HCT116 (cell line): ENCODE results near the gene PHF13. TPM values are rescaled to one million over a fixed set of nuclear protein-coding genes. Genes with fewer than 3 reads are reported as not detected.

Experiments used
- ATAC-seq: fragments of 200-7000 bp; cut with Tn5 transposase; 2 replicates; pipeline ENCODE4 v1.9.1; 2020; ENCODE audit warnings: mild to moderate bottlenecking, moderate library complexity
- BruUV-seq: library from RNA; stranded (reverse); fragments of 400-500 nt; replicated peaks from 2 replicates; lab custom pipeline; 2021; lab: Mats Ljungman, UMichigan
- CTCF ChIA-PET: fragments of 300-600 bp; sonication (Branson Sonifier 250); formaldehyde crosslinking; loops from one replicate; lab custom pipeline; 2021; ENCODE audit warnings: antibody characterized with exemption; lab: Charles Lee
- POLR2A ChIA-PET: fragments of 300-600, 350-600 bp; sonication (Branson Sonifier 250); formaldehyde crosslinking; loops from one replicate; lab custom pipeline; 2021; ENCODE audit warnings: antibody characterized with exemption; lab: Charles Lee
- RAD21 ChIA-PET, 2 experiments: fragments of 300-600 bp; sonication (Branson Sonifier 250); formaldehyde crosslinking; loops; one replicate each; lab custom pipeline; 2023; ENCODE audit warnings: low total read pairs in 2 of 2; ENCODE audit not compliant: uncharacterized antibody in 2 of 2, unreplicated experiment in 2 of 2, low non-redundant PET in 1 of 2; lab: Charles Lee
- DNase-seq: peaks from one replicate; pipeline ENCODE4 v3.0.0-alpha.2; 2010; ENCODE audit warnings: low read depth, low spot score
- H2AFZ ChIP-seq: fragments of 200-600 bp; shearing (Covaris generic), sonication (generic); 2 replicates; pipeline ENCODE4 v1.6.1; 2017; ENCODE audit warnings: low read depth, mixed run types, mixed read lengths, antibody characterized with exemption, low read length; ENCODE audit not compliant: poor library complexity, severe bottlenecking
- H3K27ac ChIP-seq: 2 replicates; pipeline ENCODE4 v1.5.1; 2012; ENCODE audit warnings: low read depth, low read length
- H3K27me3 ChIP-seq: fragments of 200-600 bp; sonication (generic); 2 replicates; pipeline ENCODE4 v1.6.1; 2016; ENCODE audit warnings: mixed run types, low read length, mixed read lengths; ENCODE audit not compliant: insufficient read depth
- H3K36me3 ChIP-seq, 2 experiments: fragments of 200-500 bp in 1 of 2; fragments of 200-600 bp in 1 of 2; sonication (Bioruptor generic) in 1 of 2; sonication (generic) in 1 of 2; 2 replicates each; pipeline versions ENCODE4 v1.5.1 to v1.6.1; 2014 to 2016; ENCODE audit warnings: low read length in 2 of 2, inconsistent platforms in 1 of 2, mixed read lengths in 1 of 2, mixed run types in 1 of 2; ENCODE audit not compliant: insufficient read depth in 2 of 2, control insufficient read depth in 1 of 2
- H3K4me1 ChIP-seq, 2 experiments: fragments of 200-600 bp in 1 of 2; sonication (generic) in 1 of 2; 2 replicates each; pipeline versions ENCODE4 v1.5.1 to v1.6.1; 2012 to 2017; ENCODE audit warnings: low read length in 2 of 2, inconsistent platforms in 1 of 2, mild to moderate bottlenecking in 1 of 2, mixed read lengths in 1 of 2, mixed run types in 1 of 2, moderate library complexity in 1 of 2; ENCODE audit not compliant: insufficient read depth in 2 of 2, control insufficient read depth in 1 of 2
- H3K4me2 ChIP-seq: fragments of 200-600 bp; sonication (generic); 2 replicates; pipeline ENCODE4 v1.6.1; 2017; ENCODE audit warnings: mixed run types, low read length, mixed read lengths
- H3K4me3 ChIP-seq, 2 experiments: fragments of 200-600 bp in 1 of 2; sonication (generic) in 1 of 2; replicated peaks in 1 of 2; 2 replicates each; pipeline ENCODE4 v1.5.1; 2011 to 2016; ENCODE audit warnings: low read length in 2 of 2, control low read depth in 1 of 2, low read depth in 1 of 2, mild to moderate bottlenecking in 1 of 2, mixed read lengths in 1 of 2, mixed run types in 1 of 2
- H3K79me2 ChIP-seq: fragments of 200-600 bp; sonication (generic); 2 replicates; pipeline ENCODE4 v1.6.1; 2017; ENCODE audit warnings: mild to moderate bottlenecking, mixed run types, low read length, moderate library complexity, mixed read lengths; ENCODE audit not compliant: insufficient read depth
- H3K9ac ChIP-seq: fragments of 200-600 bp; sonication (generic); 2 replicates; pipeline ENCODE4 v1.6.1; 2016; ENCODE audit warnings: low read length, mixed read lengths
- H3K9me2 ChIP-seq: fragments of 200-600 bp; sonication (generic), shearing (Covaris generic); 2 replicates; pipeline ENCODE4 v1.6.1; 2017; ENCODE audit warnings: mixed run types, mild to moderate bottlenecking, moderate library complexity; ENCODE audit not compliant: insufficient read depth
- H3K9me3 ChIP-seq, 2 experiments: fragments of 200-500 bp in 1 of 2; fragments of 200-600 bp in 1 of 2; sonication (Bioruptor generic) in 1 of 2; sonication (generic) in 1 of 2; 2 replicates each; pipeline ENCODE4 v1.6.1; 2014 to 2017; ENCODE audit warnings: low read length in 2 of 2, mixed read lengths in 2 of 2, inconsistent platforms in 1 of 2, low read depth in 1 of 2, mild to moderate bottlenecking in 1 of 2, mixed run types in 1 of 2, moderate library complexity in 1 of 2; ENCODE audit not compliant: control insufficient read depth in 1 of 2, insufficient read depth in 1 of 2
- H4K20me1 ChIP-seq: fragments of 200-600 bp; sonication (generic), shearing (Covaris generic); 2 replicates; pipeline ENCODE4 v1.6.1; 2017; ENCODE audit warnings: mixed run types, mild to moderate bottlenecking, moderate library complexity; ENCODE audit not compliant: insufficient read depth
- CBX3 ChIP-seq: IDR thresholded peaks from 2 replicates; pipeline ENCODE4 v1.6.1; 2012; ENCODE audit warnings: low read depth
- CEBPB ChIP-seq: IDR thresholded peaks from 2 replicates; pipeline ENCODE4 v1.6.1; 2012; ENCODE audit warnings: low read depth
- ELF1 ChIP-seq: IDR thresholded peaks from 2 replicates; pipeline ENCODE4 v1.6.1; 2012; ENCODE audit warnings: low read depth, borderline replicate concordance
- EZH2phosphoT487 ChIP-seq: fragments of 200-600 bp; IDR thresholded peaks from 2 replicates; pipeline ENCODE4 v1.6.1; 2018; ENCODE audit warnings: antibody characterized with exemption, borderline replicate concordance
- FOSL1 ChIP-seq: IDR thresholded peaks from 2 replicates; pipeline ENCODE4 v1.6.1; 2012; ENCODE audit warnings: low read depth
- POLR2A ChIP-seq: IDR thresholded peaks from 2 replicates; pipeline ENCODE4 v1.7.0; 2011; ENCODE audit warnings: borderline replicate concordance; ENCODE audit not compliant: insufficient read depth, insufficient read length; ENCODE audit errors: extremely low read depth
- RAD21 ChIP-seq: IDR thresholded peaks from 2 replicates; pipeline ENCODE4 v1.6.1; 2012; ENCODE audit warnings: low read depth, mild to moderate bottlenecking
- SRF ChIP-seq: IDR thresholded peaks from 2 replicates; pipeline ENCODE4 v1.6.1; 2012; ENCODE audit warnings: low read depth
- ZNF274 ChIP-seq: fragments of 200-500 bp; sonication (Bioruptor generic); IDR thresholded peaks from 2 replicates; pipeline ENCODE4 v1.6.1; 2014; ENCODE audit warnings: mild to moderate bottlenecking, low read depth, low read length, inconsistent platforms
- intact Hi-C: fragments of 100-400 bp; cut with micrococcal nuclease; formaldehyde crosslinking; loops from 2 replicates; pipeline ENCODE4 v1.10.0; 2022
- total RNA-seq: library from RNA; stranded (reverse); gene quantifications from one replicate; pipeline ENCODE4 v1.2.1, GENCODE V29; 2021; ENCODE audit not compliant: unreplicated experiment
- TF ChIP-seq, protein P1 (sequence below), 3 experiments: fragments of 200-600 bp in 1 of 3; sonication (generic) in 1 of 3; IDR thresholded peaks in 2 of 3; conservative IDR thresholded peaks in 1 of 3; 2 replicates each; pipeline ENCODE4 v1.5.1; 2012 to 2017; ENCODE audit warnings: low read depth in 2 of 3, low read length in 2 of 3, antibody characterized with exemption in 1 of 3, borderline replicate concordance in 1 of 3, control low read depth in 1 of 3, mild to moderate bottlenecking in 1 of 3, mixed read lengths in 1 of 3, mixed run types in 1 of 3, moderate library complexity in 1 of 3; ENCODE audit not compliant: insufficient read depth in 1 of 3
- TF ChIP-seq, protein P2 (sequence below): IDR thresholded peaks from 2 replicates; pipeline ENCODE4 v1.6.1; 2012; ENCODE audit warnings: low read depth

The PHF13 gene
- total RNA-seq, 1 experiment from 2014 or later = 25.8 TPM

GRCh38 chr1:6632588-6633514, 19.3 kb downstream of the PHF13 start (continued):
- TF ChIP-seq, protein P1, sequence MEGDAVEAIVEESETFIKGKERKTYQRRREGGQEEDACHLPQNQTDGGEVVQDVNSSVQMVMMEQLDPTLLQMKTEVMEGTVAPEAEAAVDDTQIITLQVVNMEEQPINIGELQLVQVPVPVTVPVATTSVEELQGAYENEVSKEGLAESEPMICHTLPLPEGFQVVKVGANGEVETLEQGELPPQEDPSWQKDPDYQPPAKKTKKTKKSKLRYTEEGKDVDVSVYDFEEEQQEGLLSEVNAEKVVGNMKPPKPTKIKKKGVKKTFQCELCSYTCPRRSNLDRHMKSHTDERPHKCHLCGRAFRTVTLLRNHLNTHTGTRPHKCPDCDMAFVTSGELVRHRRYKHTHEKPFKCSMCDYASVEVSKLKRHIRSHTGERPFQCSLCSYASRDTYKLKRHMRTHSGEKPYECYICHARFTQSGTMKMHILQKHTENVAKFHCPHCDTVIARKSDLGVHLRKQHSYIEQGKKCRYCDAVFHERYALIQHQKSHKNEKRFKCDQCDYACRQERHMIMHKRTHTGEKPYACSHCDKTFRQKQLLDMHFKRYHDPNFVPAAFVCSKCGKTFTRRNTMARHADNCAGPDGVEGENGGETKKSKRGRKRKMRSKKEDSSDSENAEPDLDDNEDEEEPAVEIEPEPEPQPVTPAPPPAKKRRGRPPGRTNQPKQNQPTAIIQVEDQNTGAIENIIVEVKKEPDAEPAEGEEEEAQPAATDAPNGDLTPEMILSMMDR (IDR thresholded peaks at IDR 0.05 in 2 of 3, conservative IDR thresholded peaks at IDR 0.05 in 1 of 3; ENCODE audit: borderline replicate concordance in 1 of 3, insufficient read depth in 1 of 3, low read depth in 2 of 3, low read length in 2 of 3) = no peak
- no peak for TF ChIP-seq ELF1

DNA sequence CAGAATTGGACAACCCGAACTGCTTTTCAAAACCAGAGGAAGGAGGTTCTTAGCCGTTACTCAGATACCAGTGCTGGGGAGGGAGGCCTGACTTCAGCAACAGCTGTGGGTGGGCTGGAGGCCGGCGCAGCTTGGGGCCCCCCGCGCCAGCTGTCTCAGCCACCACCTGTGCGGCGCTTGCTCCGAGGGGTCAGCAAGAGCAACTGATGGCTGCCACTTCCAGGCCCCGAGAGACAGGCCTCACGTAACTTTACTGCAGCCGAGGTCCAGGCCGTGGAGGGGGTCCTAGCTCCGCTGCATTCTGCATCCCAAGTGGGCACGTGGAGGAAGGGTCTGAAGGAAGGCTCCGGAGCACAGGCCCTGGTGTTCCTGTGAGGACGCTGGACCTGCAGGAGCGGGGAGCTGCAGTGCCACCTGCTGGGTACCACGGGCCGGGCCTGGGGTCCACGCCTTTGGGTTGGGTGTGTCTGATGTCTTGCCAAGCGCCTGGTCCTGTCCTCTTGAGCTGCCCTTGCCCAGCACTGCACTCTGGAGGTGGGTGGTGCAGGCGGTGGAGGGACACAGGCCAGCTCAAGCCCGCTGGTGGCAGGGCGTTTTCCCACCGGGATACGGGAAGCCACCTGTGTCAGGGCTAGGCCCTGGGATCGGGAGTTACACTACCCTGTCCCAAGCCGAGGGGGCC, 21.0 kb downstream of the PHF13 start:
- RAD21 ChIA-PET = no interaction called here
- TSS peak; percentile 56 for BruUV-seq
- Histone ChIP-seq H3K27me3 (no peaks in the 10 kb centered on the region), H3K27ac (no peak overlapping the region), H3K4me1 (no peaks in the 10 kb centered on the region), H2AFZ (no peak overlapping the region), H3K79me2 (no peaks in the 10 kb centered on the region), H3K4me3 (no peak overlapping the region), H3K36me3 (peaks cover 23 to 35% of the 10 kb centered on the region in 2 experiments), H3K4me2 (no peak overlapping the region), H4K20me1 (no peaks in the 10 kb centered on the region), H3K9me2 (no peaks in the 10 kb centered on the region), H3K9me3 (no peaks in the 10 kb centered on the region), H3K9ac (no peak overlapping the region)
- intact Hi-C loops = no loop called here
- CTCF ChIA-PET = interaction anchor here (0.7 to 1.3 kb wide), 2 partner anchors 155 to 162 kb away, joined by 3 read pairs; no protein-coding TSS in a partner anchor
- POLR2A ChIA-PET = interaction anchor here (0.6 to 1.3 kb wide), 2 partner anchors 10 to 225 kb away, joined by 3 to 4 read pairs; partner anchors contain the start of gene THAP3
- ATAC-seq (peak; percentile 77), DNase-seq (no peak)
- TF ChIP-seq ZNF274 (no peak), FOSL1 (no peak), CBX3 (no peak), SRF (no peak), EZH2phosphoT487 (no peak), POLR2A (no peak), ELF1 (no peak), RAD21 (peak; percentile 73), CEBPB (no peak)
- TF ChIP-seq, protein P1 (IDR thresholded peaks at IDR 0.05 in 2 of 3, conservative IDR thresholded peaks at IDR 0.05 in 1 of 3; ENCODE audit: borderline replicate concordance in 1 of 3, insufficient read depth in 1 of 3, low read depth in 2 of 3, low read length in 2 of 3) = peak; percentile 50 to 69 (median 63); a peak in 5 of 6 replicates
- TF ChIP-seq, protein P2, sequence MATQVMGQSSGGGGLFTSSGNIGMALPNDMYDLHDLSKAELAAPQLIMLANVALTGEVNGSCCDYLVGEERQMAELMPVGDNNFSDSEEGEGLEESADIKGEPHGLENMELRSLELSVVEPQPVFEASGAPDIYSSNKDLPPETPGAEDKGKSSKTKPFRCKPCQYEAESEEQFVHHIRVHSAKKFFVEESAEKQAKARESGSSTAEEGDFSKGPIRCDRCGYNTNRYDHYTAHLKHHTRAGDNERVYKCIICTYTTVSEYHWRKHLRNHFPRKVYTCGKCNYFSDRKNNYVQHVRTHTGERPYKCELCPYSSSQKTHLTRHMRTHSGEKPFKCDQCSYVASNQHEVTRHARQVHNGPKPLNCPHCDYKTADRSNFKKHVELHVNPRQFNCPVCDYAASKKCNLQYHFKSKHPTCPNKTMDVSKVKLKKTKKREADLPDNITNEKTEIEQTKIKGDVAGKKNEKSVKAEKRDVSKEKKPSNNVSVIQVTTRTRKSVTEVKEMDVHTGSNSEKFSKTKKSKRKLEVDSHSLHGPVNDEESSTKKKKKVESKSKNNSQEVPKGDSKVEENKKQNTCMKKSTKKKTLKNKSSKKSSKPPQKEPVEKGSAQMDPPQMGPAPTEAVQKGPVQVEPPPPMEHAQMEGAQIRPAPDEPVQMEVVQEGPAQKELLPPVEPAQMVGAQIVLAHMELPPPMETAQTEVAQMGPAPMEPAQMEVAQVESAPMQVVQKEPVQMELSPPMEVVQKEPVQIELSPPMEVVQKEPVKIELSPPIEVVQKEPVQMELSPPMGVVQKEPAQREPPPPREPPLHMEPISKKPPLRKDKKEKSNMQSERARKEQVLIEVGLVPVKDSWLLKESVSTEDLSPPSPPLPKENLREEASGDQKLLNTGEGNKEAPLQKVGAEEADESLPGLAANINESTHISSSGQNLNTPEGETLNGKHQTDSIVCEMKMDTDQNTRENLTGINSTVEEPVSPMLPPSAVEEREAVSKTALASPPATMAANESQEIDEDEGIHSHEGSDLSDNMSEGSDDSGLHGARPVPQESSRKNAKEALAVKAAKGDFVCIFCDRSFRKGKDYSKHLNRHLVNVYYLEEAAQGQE = no peak
